PC-9 (cell line): ENCODE data around the gene UBASH3A. TPM values are rescaled to one million over a fixed set of nuclear protein-coding genes. Genes with fewer than 3 reads are reported as not detected.

Experiments used
- BruUV-seq: library from RNA; stranded (reverse); fragments of 400-500 nt; replicated peaks from 2 replicates; lab custom pipeline; 2021; lab: Mats Ljungman, UMichigan
- CTCF ChIA-PET: fragments of 300-600 bp; sonication (Branson Sonifier 250); formaldehyde crosslinking; loops from one replicate; lab custom pipeline; 2022; ENCODE audit warnings: antibody characterized with exemption; lab: Charles Lee
- POLR2A ChIA-PET: fragments of 300-600 bp; sonication (Branson Sonifier 250); formaldehyde crosslinking; loops from one replicate; lab custom pipeline; 2022; ENCODE audit warnings: antibody characterized with exemption; ENCODE audit not compliant: unreplicated experiment; lab: Charles Lee
- DNase-seq, 2 experiments: peaks; one replicate each; pipeline versions ENCODE4 v3.0.0 to v3.0.0-alpha.2; 2015 to 2022; ENCODE audit warnings: mixed read lengths in 1 of 2
- H2AFZ ChIP-seq: fragments of 200-600 bp; sonication (generic); 2 replicates; pipeline ENCODE4 v1.8.1; 2017; ENCODE audit warnings: antibody characterized with exemption
- H3F3A ChIP-seq: fragments of 200-600 bp; sonication (generic); 2 replicates; pipeline ENCODE4 v1.8.1; 2017; ENCODE audit warnings: antibody characterized with exemption, mild to moderate bottlenecking, low read depth; ENCODE audit not compliant: insufficient read depth
- H3K27ac ChIP-seq: fragments of 200-600 bp; sonication (generic); 2 replicates; pipeline ENCODE4 v1.6.1; 2016; ENCODE audit warnings: mixed run types
- H3K27me3 ChIP-seq: fragments of 200-600 bp; sonication (generic); 2 replicates; pipeline ENCODE4 v1.6.1; 2016; ENCODE audit warnings: low read depth, mixed run types; ENCODE audit not compliant: insufficient read depth
- H3K36me3 ChIP-seq: fragments of 200-600 bp; sonication (generic); 2 replicates; pipeline ENCODE4 v1.6.1; 2016; ENCODE audit warnings: low read depth, mixed run types
- H3K4me1 ChIP-seq: fragments of 200-600 bp; sonication (generic); replicated peaks from 2 replicates; pipeline ENCODE4 v1.6.1; 2016; ENCODE audit warnings: mixed run types; ENCODE audit not compliant: insufficient read depth
- H3K4me2 ChIP-seq: fragments of 200-600 bp; sonication (generic); 2 replicates; pipeline ENCODE4 v1.6.1; 2017; ENCODE audit warnings: mixed run types
- H3K4me3 ChIP-seq: fragments of 200-600 bp; sonication (generic); 2 replicates; pipeline ENCODE4 v1.6.1; 2016; ENCODE audit warnings: mixed run types
- H3K79me2 ChIP-seq: fragments of 200-600 bp; sonication (generic); 2 replicates; pipeline ENCODE4 v1.6.1; 2017; ENCODE audit warnings: low read depth, mixed run types
- H3K9me2 ChIP-seq: fragments of 200-600 bp; sonication (generic); 2 replicates; pipeline ENCODE4 v1.8.1; 2017; ENCODE audit warnings: mild to moderate bottlenecking; ENCODE audit not compliant: insufficient read depth
- H3K9me3 ChIP-seq: fragments of 200-600 bp; sonication (generic); 2 replicates; pipeline ENCODE4 v1.8.1; 2016; ENCODE audit warnings: low read depth; ENCODE audit not compliant: insufficient read depth
- H4K20me1 ChIP-seq: fragments of 200-600 bp; sonication (generic); 2 replicates; pipeline ENCODE4 v1.8.1; 2017; ENCODE audit not compliant: insufficient read depth
- CTCF ChIP-seq: fragments of 200-600 bp; sonication (generic); conservative IDR thresholded peaks from 2 replicates; pipeline ENCODE4 v1.6.1; 2017; ENCODE audit warnings: mixed run types, antibody characterized with exemption, mild to moderate bottlenecking, moderate library complexity
- EZH2 ChIP-seq: fragments of 200-600 bp; sonication (generic); IDR thresholded peaks from 2 replicates; pipeline ENCODE4 v1.8.0; 2017; ENCODE audit warnings: antibody characterized with exemption, low read depth
- intact Hi-C: fragments of 100-400 bp; cut with micrococcal nuclease; formaldehyde crosslinking; loops from one replicate; pipeline ENCODE4 v1.10.0; 2022; ENCODE audit not compliant: unreplicated experiment
- total RNA-seq: library from RNA; stranded (reverse); gene quantifications from 2 replicates; pipeline ENCODE4 v1.2.3, GENCODE V29; 2021

The UBASH3A gene
- total RNA-seq, 1 experiment from 2014 or later: not detected

GRCh38 chr21:42440187-42440792, 36.6 kb downstream of the UBASH3A start:
- H2AFZ ChIP-seq: no peak overlapping the region
- POLR2A ChIA-PET: no interaction called here
- DNase-seq: no peak
- intact Hi-C loops: no loop called here
- no peak overlapping the region for H3K4me3 ChIP-seq
- CTCF ChIA-PET: no interaction called here
- H3F3A ChIP-seq: no peaks in the 10 kb centered on the region
- H3K27ac ChIP-seq: no peak overlapping the region
- H3K36me3 ChIP-seq: no peaks in the 10 kb centered on the region
- no peaks in the 10 kb centered on the region for H3K9me2 ChIP-seq
- H3K9me3 ChIP-seq: no peaks in the 10 kb centered on the region
- no peaks in the 10 kb centered on the region for H3K4me1 ChIP-seq
- H3K4me2 ChIP-seq: no peak overlapping the region
- no peaks in the 10 kb centered on the region for H3K79me2 ChIP-seq
- 0 out of 2 replicates have a peak, but pooled peaks cover 1% of the 10 kb centered on the region for H3K27me3 ChIP-seq
- BruUV-seq: no TSS peak
- no peaks in the 10 kb centered on the region for H4K20me1 ChIP-seq
- TF ChIP-seq CTCF: no peak
- no peak for TF ChIP-seq EZH2

GRCh38 chr21:42441963-42442362, 38.3 kb downstream of the UBASH3A start:
- Histone ChIP-seq H3K9me2 (no peaks in the 10 kb centered on the region), H3K4me2 (no peak overlapping the region), H3K4me3 (no peak overlapping the region), H3K4me1 (no peaks in the 10 kb centered on the region), H3K79me2 (no peaks in the 10 kb centered on the region), H3K9me3 (no peaks in the 10 kb centered on the region), H3F3A (no peaks in the 10 kb centered on the region), H2AFZ (no peak overlapping the region), H3K27me3 (0 out of 2 replicates have a peak, but pooled peaks cover 3% of the 10 kb centered on the region), H3K36me3 (no peaks in the 10 kb centered on the region), H3K27ac (no peak overlapping the region), H4K20me1 (no peaks in the 10 kb centered on the region)
- CTCF ChIA-PET: no interaction called here
- TF ChIP-seq EZH2: no peak
- no peak for TF ChIP-seq CTCF
- no TSS peak for BruUV-seq
- POLR2A ChIA-PET: interaction anchor here (0.6 kb wide), 1 partner anchor 32 kb away, joined by 4 read pairs; no protein-coding TSS in a partner anchor
- intact Hi-C loops: no loop called here
- no peak for DNase-seq

DNA sequence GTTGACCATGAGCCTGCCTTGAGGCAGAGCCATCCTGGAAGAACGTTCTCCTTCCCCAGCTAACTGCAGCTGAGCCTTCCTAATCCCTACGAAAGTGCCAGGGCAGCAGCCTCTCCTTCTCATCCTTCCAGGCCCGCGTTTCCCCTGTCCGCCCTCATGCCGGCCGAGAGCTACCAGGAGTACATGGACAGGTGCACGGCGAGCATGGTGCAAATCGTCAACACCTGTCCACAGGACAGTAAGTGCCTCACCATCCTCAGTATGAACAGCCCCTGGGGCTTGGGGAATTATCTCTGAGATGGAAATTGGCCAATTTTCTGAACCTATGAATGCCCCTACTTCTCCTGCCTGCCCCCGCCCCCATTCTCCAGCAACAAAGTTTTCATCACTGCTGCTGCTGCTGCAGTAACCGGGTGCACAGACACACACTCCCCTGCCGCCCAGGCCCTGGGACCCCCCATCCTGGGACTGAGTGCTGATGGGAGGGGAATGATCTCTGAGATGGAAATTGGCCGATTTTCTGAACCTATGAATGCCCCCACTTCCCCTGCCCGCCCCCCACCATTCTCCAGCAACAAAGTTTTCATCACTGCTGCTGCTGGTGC, 39.6 kb downstream of the UBASH3A start:
- no TSS peak for BruUV-seq
- ChIA-PET CTCF (interaction anchor here (0.7 kb wide), 1 partner anchor 177 kb away, joined by 4 read pairs; no protein-coding TSS in a partner anchor), POLR2A (no interaction called here)
- H3K9me2 ChIP-seq: no peaks in the 10 kb centered on the region
- H3F3A ChIP-seq: no peaks in the 10 kb centered on the region
- H2AFZ ChIP-seq: no peak overlapping the region
- intact Hi-C loops: no loop called here
- no peaks in the 10 kb centered on the region for H3K79me2 ChIP-seq
- no peak overlapping the region for H3K4me3 ChIP-seq
- no peaks in the 10 kb centered on the region for H3K36me3 ChIP-seq
- no peak overlapping the region for H3K27ac ChIP-seq
- H3K4me2 ChIP-seq: no peak overlapping the region
- DNase-seq: no peak
- no peaks in the 10 kb centered on the region for H4K20me1 ChIP-seq
- H3K9me3 ChIP-seq: no peaks in the 10 kb centered on the region
- H3K27me3 ChIP-seq: 0 out of 2 replicates have a peak, but pooled peaks cover 3% of the 10 kb centered on the region
- no peaks in the 10 kb centered on the region for H3K4me1 ChIP-seq
- no peak for TF ChIP-seq EZH2
- no peak for TF ChIP-seq CTCF
